Smooth muscle cell (in vitro differentiated cells): ENCODE data around the gene SMIM45.
A peak's percentile ranks its signal among the peaks of the same experiment; 100 is the strongest.

Experiments used
- DNase-seq: peaks from one replicate; lab custom pipeline; 2025; ENCODE audit not compliant: unreplicated experiment; lab: John Stamatoyannopoulos, UW
- H2AFZ ChIP-seq: fragments of 200-600 bp; sonication (generic); 2 replicates; pipeline ENCODE4 v1.6.0; 2016; ENCODE audit warnings: antibody characterized with exemption, low read depth, mild to moderate bottlenecking
- H3F3A ChIP-seq: fragments of 200-600 bp; sonication (generic); 2 replicates; pipeline ENCODE4 v1.6.0; 2017; ENCODE audit warnings: antibody characterized with exemption, low read depth
- H3K27ac ChIP-seq: fragments of 200-600 bp; sonication (generic); 2 replicates; pipeline ENCODE4 v1.5.1; 2016; ENCODE audit warnings: low read depth, mild to moderate bottlenecking
- H3K27me3 ChIP-seq: fragments of 200-600 bp; sonication (generic); 2 replicates; pipeline ENCODE4 v1.6.1; 2016; ENCODE audit warnings: low read depth, mild to moderate bottlenecking
- H3K36me3 ChIP-seq: fragments of 200-600 bp; sonication (generic); 2 replicates; pipeline ENCODE4 v1.5.1; 2016; ENCODE audit warnings: low read depth
- H3K4me1 ChIP-seq: fragments of 200-600 bp; sonication (generic); 2 replicates; pipeline ENCODE4 v1.5.1; 2016; ENCODE audit warnings: low read depth
- H3K4me2 ChIP-seq: fragments of 200-600 bp; sonication (generic); 2 replicates; pipeline ENCODE4 v1.6.0; 2016; ENCODE audit warnings: mild to moderate bottlenecking
- H3K4me3 ChIP-seq: fragments of 200-600 bp; sonication (generic); 2 replicates; pipeline ENCODE4 v1.5.1; 2016; ENCODE audit warnings: mild to moderate bottlenecking
- H3K79me2 ChIP-seq: fragments of 200-600 bp; sonication (generic); 2 replicates; pipeline ENCODE4 v1.6.0; 2016; ENCODE audit warnings: low read depth, mild to moderate bottlenecking
- H3K9ac ChIP-seq: fragments of 200-600 bp; sonication (generic); 2 replicates; pipeline ENCODE4 v1.6.0; 2016; ENCODE audit warnings: low read depth
- H3K9me3 ChIP-seq: fragments of 200-600 bp; sonication (generic); replicated peaks from 2 replicates; pipeline ENCODE4 v1.5.1; 2016; ENCODE audit warnings: low read depth
- H4K20me1 ChIP-seq: fragments of 200-600 bp; sonication (generic); 2 replicates; pipeline ENCODE4 v1.6.0; 2016; ENCODE audit warnings: low read depth
- WGBS: methylation state at CpG from one replicate; pipeline ENCODE4 v1.1.7; 2016; ENCODE audit warnings: low lambda C conversion rate; 5-methylcytosine and 5-hydroxymethylcytosine counted together
- TF ChIP-seq, protein P1 (sequence below): fragments of 200-600 bp; sonication (generic); IDR thresholded peaks from 2 replicates; pipeline ENCODE4 v1.5.1; 2017; ENCODE audit warnings: borderline replicate concordance, mild to moderate bottlenecking, antibody characterized with exemption; ENCODE audit not compliant: insufficient read depth, poor library complexity, severe bottlenecking

SMIM45 gene

DNA sequence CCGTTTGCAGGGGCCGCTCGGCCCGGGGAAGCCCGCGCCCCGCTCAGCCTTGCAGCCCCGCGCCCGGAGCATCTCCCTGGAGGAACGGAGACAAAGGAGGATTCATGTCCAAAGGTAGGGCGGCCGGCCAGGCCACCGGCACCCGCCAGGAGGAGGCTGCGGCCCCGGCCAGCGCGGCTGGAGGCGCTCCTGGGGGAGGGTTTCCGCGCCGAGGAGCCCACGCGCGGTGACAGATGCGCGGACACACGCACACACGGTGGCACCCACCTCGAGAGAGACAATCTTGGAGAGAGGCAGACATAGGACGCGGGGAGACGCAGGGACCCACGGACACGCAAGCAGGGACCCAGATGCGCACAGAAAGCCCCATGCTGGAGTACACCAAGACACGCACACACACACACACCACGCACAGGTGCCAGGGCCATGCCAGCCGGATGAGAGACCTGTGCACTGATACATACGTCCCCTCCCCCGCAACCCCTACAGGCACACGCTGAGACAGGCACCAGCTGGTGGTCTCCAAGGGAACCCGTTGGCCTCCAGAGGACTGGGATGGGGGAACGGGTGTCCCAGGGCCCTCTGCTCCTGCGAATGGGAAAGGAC, 25.1 kb downstream of the SMIM45 start:
- no peak overlapping the region for H3K9ac ChIP-seq
- peaks cover 4% of the 10 kb centered on the region for H3K4me1 ChIP-seq
- peak overlapping the region; percentile 79 for H2AFZ ChIP-seq
- DNase-seq = no peak
- H3K4me3 ChIP-seq = peak overlapping the region; percentile 49
- peaks cover 35% of the 10 kb centered on the region for H3K27me3 ChIP-seq
- H3K27ac ChIP-seq = no peak overlapping the region
- no peaks in the 10 kb centered on the region for H3K79me2 ChIP-seq
- TF ChIP-seq, protein P1, sequence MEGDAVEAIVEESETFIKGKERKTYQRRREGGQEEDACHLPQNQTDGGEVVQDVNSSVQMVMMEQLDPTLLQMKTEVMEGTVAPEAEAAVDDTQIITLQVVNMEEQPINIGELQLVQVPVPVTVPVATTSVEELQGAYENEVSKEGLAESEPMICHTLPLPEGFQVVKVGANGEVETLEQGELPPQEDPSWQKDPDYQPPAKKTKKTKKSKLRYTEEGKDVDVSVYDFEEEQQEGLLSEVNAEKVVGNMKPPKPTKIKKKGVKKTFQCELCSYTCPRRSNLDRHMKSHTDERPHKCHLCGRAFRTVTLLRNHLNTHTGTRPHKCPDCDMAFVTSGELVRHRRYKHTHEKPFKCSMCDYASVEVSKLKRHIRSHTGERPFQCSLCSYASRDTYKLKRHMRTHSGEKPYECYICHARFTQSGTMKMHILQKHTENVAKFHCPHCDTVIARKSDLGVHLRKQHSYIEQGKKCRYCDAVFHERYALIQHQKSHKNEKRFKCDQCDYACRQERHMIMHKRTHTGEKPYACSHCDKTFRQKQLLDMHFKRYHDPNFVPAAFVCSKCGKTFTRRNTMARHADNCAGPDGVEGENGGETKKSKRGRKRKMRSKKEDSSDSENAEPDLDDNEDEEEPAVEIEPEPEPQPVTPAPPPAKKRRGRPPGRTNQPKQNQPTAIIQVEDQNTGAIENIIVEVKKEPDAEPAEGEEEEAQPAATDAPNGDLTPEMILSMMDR = no peak
- H4K20me1 ChIP-seq = no peaks in the 10 kb centered on the region
- no peaks in the 10 kb centered on the region for H3K9me3 ChIP-seq
- 6% methylated on average over 39 of the region's 46 CpGs for WGBS
- H3F3A ChIP-seq = no peaks in the 10 kb centered on the region
- no peaks in the 10 kb centered on the region for H3K36me3 ChIP-seq
- H3K4me2 ChIP-seq = peak overlapping the region; percentile 88

DNA sequence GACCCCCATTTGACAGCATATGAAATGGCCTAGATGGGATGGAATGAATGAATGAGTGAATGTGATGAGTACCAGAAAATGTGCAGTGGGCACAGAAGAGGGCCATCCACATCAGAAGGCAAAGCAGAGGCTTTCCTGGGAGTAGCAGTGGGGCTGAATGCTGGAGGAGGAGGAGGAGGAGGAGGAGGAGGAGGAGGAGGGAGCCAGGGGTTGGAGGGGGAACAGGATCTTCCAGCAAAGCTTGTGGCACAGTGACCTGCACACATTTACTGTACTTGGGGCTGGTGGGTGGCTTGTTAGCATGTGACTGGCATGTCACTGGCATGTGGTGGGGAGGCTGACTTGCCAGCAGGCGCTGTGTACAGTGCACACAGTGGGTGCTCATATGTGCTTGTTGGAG, 26.8 kb downstream of the SMIM45 start:
- WGBS = 100% methylated on average over 1 of the region's 1 CpG
- TF ChIP-seq, protein P1 = no peak

DNA sequence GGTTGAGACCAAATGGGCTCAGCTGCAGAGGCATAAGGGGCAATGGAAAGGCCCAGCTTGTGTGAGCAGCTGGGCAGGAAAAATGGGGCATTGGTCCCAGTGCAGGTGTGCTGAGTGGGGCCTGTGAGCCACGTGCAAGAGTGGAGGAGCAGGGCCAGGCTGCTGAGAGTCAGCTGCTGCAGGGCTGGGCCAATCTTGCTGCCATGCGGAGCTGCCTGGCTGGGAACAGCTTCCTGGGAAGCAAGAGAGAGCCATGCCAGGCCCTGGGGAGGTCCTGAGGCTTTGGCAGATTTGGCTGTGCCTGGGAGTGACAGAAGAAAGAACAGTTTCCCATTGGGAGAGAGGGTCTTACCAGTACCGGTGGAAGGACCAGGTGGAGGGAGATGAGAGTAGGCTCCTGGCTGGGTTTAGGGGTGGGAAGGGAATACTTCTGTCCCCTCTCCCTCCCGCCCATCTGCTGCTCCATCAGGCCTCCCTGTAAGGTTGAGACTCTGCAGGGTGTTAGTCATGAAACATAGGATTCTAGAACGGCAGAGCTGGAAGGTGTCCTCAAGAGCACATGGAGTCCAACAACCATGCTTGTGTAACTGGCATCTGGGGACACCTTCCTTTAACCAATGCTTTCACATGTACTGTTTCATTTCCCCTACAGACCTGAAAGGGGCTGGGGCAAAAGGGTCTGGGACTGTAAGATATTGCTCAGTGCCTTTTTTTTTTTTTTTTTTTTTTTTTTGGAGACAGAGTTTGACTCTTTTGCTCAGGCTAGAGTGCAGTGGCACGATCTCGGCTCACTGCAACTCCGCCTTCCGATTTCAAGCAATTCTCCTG, 27.7 kb downstream of the SMIM45 start:
- Histone ChIP-seq H3K79me2 (no peaks in the 10 kb centered on the region), H3K4me3 (no peak overlapping the region), H3K4me1 (peaks cover 4% of the 10 kb centered on the region), H3K9ac (no peak overlapping the region), H3K4me2 (no peak overlapping the region), H3K36me3 (no peaks in the 10 kb centered on the region), H3K27me3 (peaks cover 32% of the 10 kb centered on the region), H3K9me3 (no peaks in the 10 kb centered on the region), H3K27ac (no peak overlapping the region), H3F3A (no peaks in the 10 kb centered on the region), H2AFZ (no peak overlapping the region), H4K20me1 (no peaks in the 10 kb centered on the region)
- WGBS = 87% methylated on average over 9 of the region's 9 CpGs
- TF ChIP-seq, protein P1 = no peak
- DNase-seq = no peak

More for the DNA sequence above, 26.8 kb downstream of the SMIM45 start:
- no peak overlapping the region for H3K27ac ChIP-seq
- no peaks in the 10 kb centered on the region for H3K79me2 ChIP-seq
- peaks cover 32% of the 10 kb centered on the region for H3K27me3 ChIP-seq
- no peaks in the 10 kb centered on the region for H3K9me3 ChIP-seq
- H2AFZ ChIP-seq = no peak overlapping the region
- no peak for DNase-seq
- no peaks in the 10 kb centered on the region for H3K36me3 ChIP-seq
- peaks cover 4% of the 10 kb centered on the region for H3K4me1 ChIP-seq
- no peaks in the 10 kb centered on the region for H3F3A ChIP-seq
- no peak overlapping the region for H3K4me3 ChIP-seq
- H3K9ac ChIP-seq = no peak overlapping the region
- no peak overlapping the region for H3K4me2 ChIP-seq
- H4K20me1 ChIP-seq = no peaks in the 10 kb centered on the region
